ENCODE data around the gene DGKI. TPM values are rescaled to one million over a fixed set of nuclear protein-coding genes. Genes with fewer than 3 reads are reported as not detected.

The DGKI gene
- total and polyA plus RNA-seq, 4 donors, result 0.01 to 0.37 (median 0.31) TPM

GRCh38 chr7:137787301-137787976 is 59.3 kb downstream of the DGKI start:
- Histone ChIP-seq H3K4me1 (ENCODE audit: control insufficient read depth in 4 of 4, insufficient read depth in 4 of 4, low read length in 3 of 4) (no peaks in the 10 kb centered on the region), H3K36me3 (ENCODE audit: control insufficient read depth in 4 of 4, insufficient read depth in 3 of 4, low read depth in 1 of 4, low read length in 3 of 4) (no peaks in the 10 kb centered on the region), H3K27ac (ENCODE audit: low read depth in 1 of 2, low read length in 2 of 2) (no peak overlapping the region), H3K9me3 (ENCODE audit: control insufficient read depth in 4 of 4, low read length in 3 of 4) (no peaks in the 10 kb centered on the region), H3K27me3 (ENCODE audit: control insufficient read depth in 4 of 4, insufficient read depth in 4 of 4, low read length in 3 of 4) (no peaks in the 10 kb centered on the region), H3K9ac (ENCODE audit: low read depth in 1 of 2, low read length in 2 of 2) (no peak overlapping the region), H3K4me3 (ENCODE audit: low read depth in 1 of 3, low read length in 3 of 3) (no peak overlapping the region)
- DNase-seq (ENCODE audit: low spot score), result no peak
- WGBS, result 72% methylated on average over 3 of the region's 3 CpGs
- TF ChIP-seq CTCF (IDR thresholded peaks at IDR 0.05; ENCODE audit: low read depth, low read length, missing input control) (no peak), REST (IDR thresholded peaks at IDR 0.05) (no peak), TAF1 (conservative IDR thresholded peaks at IDR 0.05) (no peak)

- no peak for DNase-seq (ENCODE audit: low spot score)
- Histone ChIP-seq H3K4me1 (ENCODE audit: control insufficient read depth in 4 of 4, insufficient read depth in 4 of 4, low read length in 3 of 4) (no peaks in the 10 kb centered on the region), H3K4me3 (ENCODE audit: low read depth in 1 of 3, low read length in 3 of 3) (no peak overlapping the region), H3K9me3 (ENCODE audit: control insufficient read depth in 4 of 4, low read length in 3 of 4) (no peaks in the 10 kb centered on the region), H3K27me3 (ENCODE audit: control insufficient read depth in 4 of 4, insufficient read depth in 4 of 4, low read length in 3 of 4) (no peaks in the 10 kb centered on the region), H3K27ac (ENCODE audit: low read depth in 1 of 2, low read length in 2 of 2) (no peak overlapping the region), H3K9ac (ENCODE audit: low read depth in 1 of 2, low read length in 2 of 2) (no peak overlapping the region), H3K36me3 (ENCODE audit: control insufficient read depth in 4 of 4, insufficient read depth in 3 of 4, low read depth in 1 of 4, low read length in 3 of 4) (no peaks in the 10 kb centered on the region)
- TF ChIP-seq YY1 (IDR thresholded peaks at IDR 0.05) (no peak), ZBTB33 (IDR thresholded peaks at IDR 0.05) (no peak), MAX (IDR thresholded peaks at IDR 0.05) (no peak)
These were observed 68.3 kb downstream of the DGKI start for GRCh38 chr7:137778511-137778910.

GRCh38 chr7:137774793-137775201 is 72.0 kb downstream of the DGKI start:
- no peak for DNase-seq (ENCODE audit: low spot score)
- Histone ChIP-seq H3K27ac (ENCODE audit: low read depth in 1 of 2, low read length in 2 of 2) (no peak overlapping the region), H3K36me3 (ENCODE audit: control insufficient read depth in 4 of 4, insufficient read depth in 3 of 4, low read depth in 1 of 4, low read length in 3 of 4) (no peaks in the 10 kb centered on the region), H3K27me3 (ENCODE audit: control insufficient read depth in 4 of 4, insufficient read depth in 4 of 4, low read length in 3 of 4) (no peaks in the 10 kb centered on the region), H3K9me3 (ENCODE audit: control insufficient read depth in 4 of 4, low read length in 3 of 4) (no peaks in the 10 kb centered on the region), H3K4me3 (ENCODE audit: low read depth in 1 of 3, low read length in 3 of 3) (no peak overlapping the region), H3K9ac (ENCODE audit: low read depth in 1 of 2, low read length in 2 of 2) (no peak overlapping the region), H3K4me1 (ENCODE audit: control insufficient read depth in 4 of 4, insufficient read depth in 4 of 4, low read length in 3 of 4) (no peaks in the 10 kb centered on the region)
- TF ChIP-seq ATF3 (IDR thresholded peaks at IDR 0.05), result no peak
- no peak for TF ChIP-seq YY1 (IDR thresholded peaks at IDR 0.05)
- TF ChIP-seq SP1 (IDR thresholded peaks at IDR 0.05), result no peak
- WGBS, result 70% methylated on average over 4 of the region's 4 CpGs
